ENCODE measurements around the gene BMPR1A.

DNA sequence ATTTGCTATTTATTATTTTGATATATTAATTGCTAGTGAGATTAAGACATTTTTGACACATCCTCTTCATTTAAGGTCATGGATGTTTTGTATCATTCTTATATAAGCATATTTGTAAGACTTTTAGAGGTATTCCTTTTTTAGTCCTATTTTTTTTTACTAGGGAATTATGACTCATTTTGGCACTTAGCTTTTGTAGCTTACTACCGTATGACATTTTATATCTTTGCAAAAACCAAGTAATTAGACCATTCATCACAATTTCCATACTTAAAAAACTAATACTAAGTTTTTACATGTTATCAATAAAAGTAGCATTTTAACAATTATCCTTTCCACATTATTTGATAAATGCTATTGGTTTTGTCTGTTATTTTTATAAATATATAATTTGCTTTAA lies 41.6 kb downstream of the BMPR1A start:
- TF ChIP-seq, protein P1, sequence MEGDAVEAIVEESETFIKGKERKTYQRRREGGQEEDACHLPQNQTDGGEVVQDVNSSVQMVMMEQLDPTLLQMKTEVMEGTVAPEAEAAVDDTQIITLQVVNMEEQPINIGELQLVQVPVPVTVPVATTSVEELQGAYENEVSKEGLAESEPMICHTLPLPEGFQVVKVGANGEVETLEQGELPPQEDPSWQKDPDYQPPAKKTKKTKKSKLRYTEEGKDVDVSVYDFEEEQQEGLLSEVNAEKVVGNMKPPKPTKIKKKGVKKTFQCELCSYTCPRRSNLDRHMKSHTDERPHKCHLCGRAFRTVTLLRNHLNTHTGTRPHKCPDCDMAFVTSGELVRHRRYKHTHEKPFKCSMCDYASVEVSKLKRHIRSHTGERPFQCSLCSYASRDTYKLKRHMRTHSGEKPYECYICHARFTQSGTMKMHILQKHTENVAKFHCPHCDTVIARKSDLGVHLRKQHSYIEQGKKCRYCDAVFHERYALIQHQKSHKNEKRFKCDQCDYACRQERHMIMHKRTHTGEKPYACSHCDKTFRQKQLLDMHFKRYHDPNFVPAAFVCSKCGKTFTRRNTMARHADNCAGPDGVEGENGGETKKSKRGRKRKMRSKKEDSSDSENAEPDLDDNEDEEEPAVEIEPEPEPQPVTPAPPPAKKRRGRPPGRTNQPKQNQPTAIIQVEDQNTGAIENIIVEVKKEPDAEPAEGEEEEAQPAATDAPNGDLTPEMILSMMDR (IDR thresholded peaks at IDR 0.05 in 2 of 3, conservative IDR thresholded peaks at IDR 0.05 in 1 of 3; ENCODE audit: control insufficient read depth in 2 of 3, extremely low read depth in 1 of 3, insufficient read depth in 1 of 3, low read depth in 3 of 3, low read length in 3 of 3): no peak
- no peak for TF ChIP-seq TCF12 (IDR thresholded peaks at IDR 0.05; ENCODE audit: low read depth, low read length)

Measured in GM12878 (cell line).